Right forelimb (tissue), 1 donor: ENCODE data around the gene GCN1.
"Not testable (repeated sequence)": the region's sequence is repeated elsewhere in the genome, so short reads cannot be mapped to it uniquely, and the experiment has no call there.

Experiments used
- DNase-seq: peaks from one replicate; pipeline ENCODE4 v3.0.0-alpha.2; 2018

Gene GCN1

GRCh38 chr12:120194534-120195395 lies at the start of gene GCN1:
TSS of gene GCN1 (minus strand) at chr12:120194715. CDS start at chr12:120194697, 18 bp downstream.
- DNase-seq, result peak; percentile 93

- no peak for DNase-seq
Measured at GRCh38 chr12:120242971-120243699, 48.6 kb upstream of the GCN1 start.

- no peak for DNase-seq
Measured at GRCh38 chr12:120242275-120242799, 47.8 kb upstream of the GCN1 start.

- DNase-seq, result no peak
Measured at GRCh38 chr12:120241561-120242274, 47.2 kb upstream of the GCN1 start.

- no peak for DNase-seq
Measured at GRCh38 chr12:120240495-120240833, 45.9 kb upstream of the GCN1 start.

- DNase-seq, result no peak
Measured at GRCh38 chr12:120239776-120240494, 45.4 kb upstream of the GCN1 start.

- no peak for DNase-seq
Measured at GRCh38 chr12:120238839-120239445, 44.4 kb upstream of the GCN1 start.

GRCh38 chr12:120238217-120238616 lies 43.7 kb upstream of the GCN1 start:
- DNase-seq, result no peak

GRCh38 chr12:120237360-120238171 lies 43.1 kb upstream of the GCN1 start:
- DNase-seq, result no peak

- not testable (repeated sequence) for DNase-seq
Measured at GRCh38 chr12:120236809-120237208, 42.3 kb upstream of the GCN1 start.

GRCh38 chr12:120235369-120236323 lies 41.1 kb upstream of the GCN1 start:
- no peak for DNase-seq

- DNase-seq, result peak; percentile 82
Measured at GRCh38 chr12:120234643-120235368, 40.3 kb upstream of the GCN1 start.

- DNase-seq, result no peak
Measured at GRCh38 chr12:120231316-120232011, 36.9 kb upstream of the GCN1 start.

- no peak for DNase-seq
Measured at GRCh38 chr12:120230974-120231315, 36.4 kb upstream of the GCN1 start.

GRCh38 chr12:120230326-120230973 lies 35.9 kb upstream of the GCN1 start:
- no peak for DNase-seq

GRCh38 chr12:120229487-120230325 lies 35.2 kb upstream of the GCN1 start:
- no peak for DNase-seq

- DNase-seq, result no peak
Measured at GRCh38 chr12:120229071-120229486, 34.6 kb upstream of the GCN1 start.
